Measurements from ENCODE around the gene TNS4. TPM values are rescaled to one million over a fixed set of nuclear protein-coding genes. Genes with fewer than 3 reads are reported as not detected.
A peak's percentile ranks its signal among the peaks of the same experiment; 100 is the strongest.

TNS4 gene
- total RNA-seq, 1 donor from 2014 or later = 13.1 TPM

DNA sequence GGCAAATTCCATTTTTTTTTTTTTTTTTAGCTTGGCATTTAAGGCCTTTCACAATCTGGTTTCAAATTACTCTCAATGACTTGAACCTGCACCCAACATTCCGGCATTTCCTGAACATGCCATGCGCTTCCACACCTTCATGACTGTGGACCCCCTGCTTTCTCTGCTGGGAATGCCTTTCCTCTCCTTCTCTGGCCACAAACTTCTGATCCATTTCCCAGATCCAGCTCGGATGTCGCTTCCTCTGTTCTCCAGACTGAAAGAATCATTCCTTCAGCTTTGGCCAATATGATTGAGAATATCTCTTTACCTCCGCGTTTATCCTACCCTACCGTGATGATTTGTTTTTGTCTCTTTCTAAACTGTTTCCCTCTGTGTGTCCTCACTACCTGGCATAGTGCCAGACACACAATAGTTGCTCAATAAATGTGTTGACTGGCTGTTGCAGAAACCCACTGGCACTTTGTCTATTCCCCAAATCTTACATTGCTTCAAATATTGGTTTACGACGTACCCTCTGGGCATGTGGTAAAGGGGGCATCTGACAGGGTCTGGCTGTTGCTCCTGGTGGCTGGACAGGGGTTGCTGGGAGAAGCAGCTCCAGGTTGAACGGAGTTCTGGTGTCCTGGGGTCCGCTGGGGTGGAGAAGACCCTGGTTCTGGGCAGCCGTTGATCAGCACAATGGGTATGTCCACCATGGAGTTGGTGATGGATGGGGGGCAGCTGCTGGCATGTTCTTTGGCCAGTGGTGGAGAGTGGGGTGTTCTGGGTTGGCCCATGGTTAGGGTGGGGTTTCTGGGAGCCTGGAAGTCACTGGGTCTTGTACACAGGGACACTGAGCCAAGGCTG, 14.7 kb downstream of the TNS4 start:
- no peaks in the 10 kb centered on the region for H3K36me3 Mint-ChIP-seq (ENCODE audit: low read depth)
- peaks cover 82% of the 10 kb centered on the region for H3K4me1 Mint-ChIP-seq
- peak overlapping the region; percentile 36 for H3K4me3 Mint-ChIP-seq
- H3K9me3 Mint-ChIP-seq = no peaks in the 10 kb centered on the region
- intact Hi-C loops (cut with micrococcal nuclease) = no loop called here
- no peaks in the 10 kb centered on the region for H3K27me3 Mint-ChIP-seq
- H3K27ac Mint-ChIP-seq = peak overlapping the region; percentile 85
- DNase-seq = no peak

DNA sequence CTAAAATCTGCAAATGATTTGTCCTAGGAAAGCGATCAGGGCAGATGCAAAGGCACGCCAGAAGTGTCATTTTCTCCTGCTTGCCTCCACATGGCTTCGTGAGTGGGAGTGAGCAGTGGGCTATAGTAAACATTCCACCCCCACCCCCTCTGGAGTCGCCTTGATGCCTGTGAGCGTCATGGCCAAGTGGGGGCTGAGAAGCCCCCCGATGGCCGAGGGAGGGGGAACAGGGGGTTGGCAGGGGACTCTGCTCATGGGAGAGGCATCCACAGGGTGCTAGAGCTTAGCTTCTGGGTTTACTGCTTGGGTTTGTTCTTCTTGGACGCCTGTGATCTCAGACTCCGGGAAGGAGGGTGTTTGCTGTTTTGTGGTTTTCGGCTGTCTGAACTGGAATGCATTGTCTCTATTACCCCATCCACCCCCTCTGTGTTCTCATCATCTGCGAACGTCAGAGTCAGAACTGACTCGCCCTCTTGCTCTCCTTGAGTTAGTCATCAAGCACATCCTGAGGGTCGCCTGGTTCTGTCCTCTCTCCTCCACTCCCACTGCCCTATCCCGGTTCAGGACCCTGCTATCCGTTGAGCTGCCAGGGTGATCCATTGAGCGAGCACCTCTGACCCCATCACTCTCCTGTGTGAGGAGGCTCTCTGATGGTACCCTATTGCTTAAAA, 15.4 kb downstream of the TNS4 start:
- Mint-ChIP-seq H3K36me3 (ENCODE audit: low read depth) (peaks cover 2% of the 10 kb centered on the region), H3K4me3 (peak overlapping the region; percentile 36), H3K4me1 (peaks cover 84% of the 10 kb centered on the region), H3K9me3 (no peaks in the 10 kb centered on the region), H3K27ac (peak overlapping the region; percentile 85), H3K27me3 (no peaks in the 10 kb centered on the region)
- intact Hi-C loops (cut with micrococcal nuclease) = no loop called here
- peak; percentile 79 for DNase-seq

DNA sequence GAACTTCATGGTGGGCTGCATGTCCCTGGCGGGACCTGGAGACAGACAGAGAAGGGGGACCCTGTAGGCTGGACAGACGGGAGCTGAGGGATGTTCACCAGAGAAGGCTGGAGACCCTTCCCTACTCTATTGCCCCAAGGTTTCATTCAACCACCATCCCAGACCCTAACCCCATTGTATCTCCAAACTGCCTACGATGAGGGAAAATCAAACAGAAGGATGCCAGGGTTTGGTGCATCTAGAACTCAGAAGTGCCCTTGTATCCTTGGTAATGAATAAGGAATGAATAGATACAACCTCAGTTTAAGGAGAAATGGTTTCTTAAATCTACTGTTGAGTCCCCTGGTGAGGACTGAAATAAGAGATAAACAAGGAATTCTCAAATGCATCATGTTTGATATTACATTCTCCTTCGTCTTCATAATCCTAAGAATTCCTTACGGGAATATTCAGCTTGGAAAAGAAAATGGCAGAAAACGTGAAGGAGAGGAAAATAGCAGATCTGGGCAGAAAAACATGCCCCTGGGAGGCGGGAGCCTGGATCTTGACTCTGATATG, 16.4 kb downstream of the TNS4 start:
- Mint-ChIP-seq H3K4me1 (peaks cover 84% of the 10 kb centered on the region), H3K4me3 (no peak overlapping the region), H3K36me3 (ENCODE audit: low read depth) (peaks cover 2% of the 10 kb centered on the region), H3K27me3 (no peaks in the 10 kb centered on the region), H3K9me3 (no peaks in the 10 kb centered on the region), H3K27ac (peak overlapping the region; percentile 85)
- DNase-seq = no peak
- intact Hi-C loops (cut with micrococcal nuclease) = no loop called here

DNA sequence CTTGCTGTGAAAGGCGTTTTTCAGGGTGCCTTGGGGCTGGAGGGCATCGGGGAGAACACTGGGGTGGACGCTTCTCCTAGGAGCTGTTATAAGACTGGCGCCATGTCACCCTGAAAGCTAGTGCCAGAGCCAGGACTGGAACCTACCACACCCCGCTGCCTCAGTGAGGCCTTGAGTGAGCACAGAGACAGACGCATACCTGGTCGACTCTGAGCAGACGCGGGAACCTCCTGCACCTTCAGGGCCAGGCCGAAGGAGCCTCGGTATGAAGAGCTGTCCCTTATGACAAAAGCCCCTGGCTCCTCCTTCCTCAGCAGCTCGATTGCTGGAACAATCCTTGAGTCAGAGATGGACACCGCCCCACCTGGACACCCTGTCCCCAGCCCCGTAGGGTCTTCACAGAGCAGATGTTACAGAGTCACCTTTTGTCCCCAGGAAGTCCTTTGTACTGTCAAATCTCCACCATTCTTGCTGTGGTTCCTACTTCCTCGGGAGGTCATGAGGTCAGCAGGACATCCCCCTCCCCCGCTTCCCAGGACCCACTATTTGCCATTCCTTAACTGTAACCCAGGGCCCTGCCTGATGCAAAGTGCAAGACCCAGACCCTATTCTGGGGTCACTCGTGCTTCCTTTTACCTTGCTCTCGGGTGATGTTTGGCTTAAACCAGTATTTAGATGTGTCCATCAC, 17.0 kb downstream of the TNS4 start:
- intact Hi-C loops (cut with micrococcal nuclease) = no loop called here
- peaks cover 3% of the 10 kb centered on the region for H3K36me3 Mint-ChIP-seq (ENCODE audit: low read depth)
- H3K27ac Mint-ChIP-seq = peak overlapping the region; percentile 72
- no peak overlapping the region for H3K4me3 Mint-ChIP-seq
- DNase-seq = no peak
- no peaks in the 10 kb centered on the region for H3K27me3 Mint-ChIP-seq
- peaks cover 85% of the 10 kb centered on the region for H3K4me1 Mint-ChIP-seq
- H3K9me3 Mint-ChIP-seq = no peaks in the 10 kb centered on the region

DNA sequence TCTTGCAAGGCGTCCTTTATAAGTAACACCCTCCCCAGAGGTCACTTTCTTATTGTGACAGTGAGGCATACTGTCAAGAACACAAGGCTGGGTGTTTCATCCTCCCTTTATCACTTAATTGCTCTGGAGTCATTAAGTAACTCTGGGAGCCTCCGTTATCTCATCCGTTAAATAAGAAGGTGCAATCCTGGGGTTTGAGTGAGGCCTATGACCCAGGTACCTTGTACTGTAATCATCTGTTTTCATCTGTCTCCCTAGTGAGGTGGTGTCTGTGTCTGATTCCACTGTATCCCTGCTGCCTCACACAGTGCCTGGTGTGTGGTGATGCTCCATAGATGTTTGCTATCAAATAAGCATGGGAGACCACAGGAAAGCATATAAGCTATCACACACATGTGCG, 17.7 kb downstream of the TNS4 start:
- peaks cover 7% of the 10 kb centered on the region for H3K36me3 Mint-ChIP-seq (ENCODE audit: low read depth)

DNA sequence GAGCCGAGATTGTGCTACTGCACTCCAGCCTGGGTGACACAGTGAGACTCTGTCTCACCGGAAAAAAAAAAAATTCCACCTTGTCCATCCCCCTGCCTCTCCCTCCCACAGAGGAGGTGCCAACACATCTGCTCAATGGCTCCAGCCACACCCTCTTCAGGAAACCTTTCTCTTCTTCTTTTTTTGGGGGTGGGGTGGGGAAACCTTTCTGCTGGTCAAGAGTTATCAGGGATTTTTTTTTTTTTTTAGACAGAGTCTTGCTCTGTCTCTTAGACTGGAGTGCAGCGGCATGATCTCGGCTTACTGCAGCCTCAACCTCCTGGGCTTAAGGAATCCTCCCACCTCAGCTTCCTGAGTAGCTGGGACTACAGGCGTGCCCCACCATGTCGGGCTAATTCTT, 18.7 kb downstream of the TNS4 start:
- peaks cover 77% of the 10 kb centered on the region for H3K4me1 Mint-ChIP-seq
- peak overlapping the region; percentile 30 for H3K4me3 Mint-ChIP-seq
- H3K27me3 Mint-ChIP-seq = no peaks in the 10 kb centered on the region
- no peaks in the 10 kb centered on the region for H3K9me3 Mint-ChIP-seq
- peak overlapping the region; percentile 95 for H3K27ac Mint-ChIP-seq
- intact Hi-C loops (cut with micrococcal nuclease) = no loop called here
- H3K36me3 Mint-ChIP-seq (ENCODE audit: low read depth) = peaks cover 8% of the 10 kb centered on the region
- no peak for DNase-seq

More for the DNA sequence above, 17.7 kb downstream of the TNS4 start:
- no peak overlapping the region for H3K4me3 Mint-ChIP-seq
- H3K9me3 Mint-ChIP-seq = no peaks in the 10 kb centered on the region
- peaks cover 83% of the 10 kb centered on the region for H3K4me1 Mint-ChIP-seq
- no peak for DNase-seq
- no peaks in the 10 kb centered on the region for H3K27me3 Mint-ChIP-seq
- intact Hi-C loops (cut with micrococcal nuclease) = no loop called here
- H3K27ac Mint-ChIP-seq = peak overlapping the region; percentile 30

DNA sequence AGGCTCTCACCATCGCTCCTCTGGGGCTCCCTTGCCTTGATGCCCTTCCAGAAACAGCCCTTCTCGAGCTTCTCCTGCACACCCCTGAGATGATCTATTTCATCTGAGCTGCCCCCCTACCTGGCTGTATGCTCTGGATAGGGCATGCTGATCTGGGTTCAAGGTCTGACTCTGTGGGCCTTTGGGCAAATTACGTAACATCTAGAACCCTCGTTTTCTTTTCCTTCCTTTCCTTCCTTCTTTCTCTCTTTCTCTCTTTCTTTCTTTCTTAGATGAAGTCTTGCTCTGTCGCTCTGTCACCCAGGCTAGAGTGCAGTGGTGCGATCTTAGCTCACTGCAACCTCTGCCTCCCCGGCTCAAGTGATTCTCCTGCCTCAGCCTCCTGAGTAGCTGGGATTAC, 20.3 kb downstream of the TNS4 start:
- peak overlapping the region; percentile 95 for H3K27ac Mint-ChIP-seq
- no peaks in the 10 kb centered on the region for H3K9me3 Mint-ChIP-seq
- no peak for DNase-seq
- H3K27me3 Mint-ChIP-seq = no peaks in the 10 kb centered on the region
- H3K4me1 Mint-ChIP-seq = peaks cover 75% of the 10 kb centered on the region
- peaks cover 17% of the 10 kb centered on the region for H3K36me3 Mint-ChIP-seq (ENCODE audit: low read depth)
- H3K4me3 Mint-ChIP-seq = peak overlapping the region; percentile 79
- intact Hi-C loops (cut with micrococcal nuclease) = loop anchor here (2.0 kb wide), 1 partner anchor 36 kb away; no protein-coding TSS in a partner anchor

DNA sequence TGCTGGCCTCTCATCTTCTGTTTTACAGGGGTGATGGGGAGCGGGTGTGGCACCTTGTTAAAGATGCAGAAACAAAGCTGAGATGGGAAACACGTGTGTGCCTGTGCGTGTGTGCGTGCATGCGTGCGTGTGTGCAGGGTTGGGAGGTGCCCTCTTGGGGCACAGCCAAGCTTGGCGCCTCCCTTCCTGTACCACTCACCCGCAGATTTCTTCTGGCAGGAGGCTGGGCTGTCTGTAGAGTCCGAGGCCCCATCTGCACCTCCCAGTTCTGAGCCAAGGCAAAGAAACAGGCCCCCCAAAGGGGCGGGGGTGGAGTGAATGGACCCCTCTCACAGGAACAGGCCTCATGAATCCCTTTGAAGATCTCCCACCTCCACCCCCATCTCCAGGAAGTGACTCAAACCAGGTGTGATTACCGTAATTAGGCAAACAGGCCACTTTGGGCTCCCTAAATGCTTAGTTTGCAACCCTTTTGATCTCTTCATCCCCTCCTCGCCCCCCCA, 20.9 kb downstream of the TNS4 start:
- no peaks in the 10 kb centered on the region for H3K9me3 Mint-ChIP-seq
- H3K27me3 Mint-ChIP-seq = no peaks in the 10 kb centered on the region
- peak; percentile 93 for DNase-seq
- H3K36me3 Mint-ChIP-seq (ENCODE audit: low read depth) = peaks cover 17% of the 10 kb centered on the region
- peak overlapping the region; percentile 79 for H3K4me3 Mint-ChIP-seq
- peaks cover 75% of the 10 kb centered on the region for H3K4me1 Mint-ChIP-seq
- intact Hi-C loops (cut with micrococcal nuclease) = loop anchor here (1.0 to 2.0 kb wide), 5 partner anchors 36 to 80 kb away; no protein-coding TSS in a partner anchor
- H3K27ac Mint-ChIP-seq = peak overlapping the region; percentile 95

DNA sequence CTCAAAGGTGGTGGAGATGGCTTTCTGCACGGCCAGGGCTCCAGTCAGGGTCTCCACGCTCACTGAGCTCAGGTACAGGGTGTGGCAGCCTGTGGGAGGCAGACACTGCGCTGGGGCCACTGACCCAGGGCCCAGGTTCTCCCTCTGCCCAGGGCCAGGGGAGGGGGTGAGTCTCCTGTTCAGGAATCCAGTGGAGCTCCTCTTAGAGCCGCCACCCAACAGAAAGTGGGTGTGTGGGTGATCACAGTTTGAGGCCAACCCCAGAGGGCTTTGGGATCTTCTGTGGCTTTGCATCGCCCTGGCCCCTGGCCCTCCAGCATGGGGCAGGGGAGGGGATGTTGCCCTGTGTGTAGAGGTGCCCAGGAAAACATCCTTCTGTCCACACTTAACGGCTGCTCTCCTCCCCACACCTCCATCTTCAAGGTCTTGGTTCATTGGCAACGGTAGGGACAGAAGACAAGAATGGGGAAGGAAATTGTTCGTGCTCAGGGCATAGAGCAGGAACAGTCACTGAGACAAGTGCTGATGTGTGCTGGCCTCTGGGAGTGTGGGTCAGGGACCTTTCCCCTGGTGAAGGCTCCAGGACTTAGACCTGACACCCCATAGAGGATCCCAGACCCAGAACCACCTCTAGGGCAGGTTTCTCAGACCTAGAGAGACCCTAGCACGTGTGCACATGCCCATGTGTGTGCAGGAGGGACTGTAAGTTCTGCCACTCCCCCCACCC, 21.5 kb downstream of the TNS4 start:
- Mint-ChIP-seq H3K36me3 (ENCODE audit: low read depth) (peaks cover 17% of the 10 kb centered on the region), H3K4me1 (peaks cover 69% of the 10 kb centered on the region), H3K9me3 (no peaks in the 10 kb centered on the region), H3K27me3 (no peaks in the 10 kb centered on the region), H3K27ac (peak overlapping the region; percentile 95), H3K4me3 (peak overlapping the region; percentile 79)
- intact Hi-C loops (cut with micrococcal nuclease) = loop anchor here (1.0 to 2.0 kb wide), 5 partner anchors 35 to 80 kb away; no protein-coding TSS in a partner anchor
- DNase-seq = peak; percentile 64

DNA sequence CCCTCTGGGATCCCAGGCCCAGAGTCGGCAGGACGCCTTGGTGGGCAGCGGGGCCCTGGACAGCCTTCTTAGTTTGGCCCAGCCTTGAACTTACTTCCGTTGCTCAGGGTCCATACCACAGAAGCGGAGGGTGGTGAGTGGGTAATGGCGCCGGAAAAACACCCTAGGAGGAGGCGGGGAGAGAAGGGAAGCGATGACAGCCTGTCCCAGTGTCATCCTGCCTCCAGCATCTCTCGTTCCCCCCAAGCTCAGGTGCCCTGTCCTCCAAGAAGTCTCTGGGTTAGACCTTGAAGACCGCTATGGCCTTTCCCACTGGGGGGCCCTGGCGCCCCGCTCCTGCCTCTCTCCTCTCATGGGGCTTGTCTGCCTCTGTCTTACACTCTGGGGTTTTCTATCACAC, 22.9 kb downstream of the TNS4 start:
- intact Hi-C loops (cut with micrococcal nuclease) = no loop called here
- Mint-ChIP-seq H3K4me3 (peak overlapping the region; percentile 35), H3K27ac (peak overlapping the region; percentile 95), H3K9me3 (no peaks in the 10 kb centered on the region), H3K36me3 (ENCODE audit: low read depth) (peaks cover 17% of the 10 kb centered on the region), H3K27me3 (no peaks in the 10 kb centered on the region), H3K4me1 (peaks cover 58% of the 10 kb centered on the region)
- DNase-seq = no peak

DNA sequence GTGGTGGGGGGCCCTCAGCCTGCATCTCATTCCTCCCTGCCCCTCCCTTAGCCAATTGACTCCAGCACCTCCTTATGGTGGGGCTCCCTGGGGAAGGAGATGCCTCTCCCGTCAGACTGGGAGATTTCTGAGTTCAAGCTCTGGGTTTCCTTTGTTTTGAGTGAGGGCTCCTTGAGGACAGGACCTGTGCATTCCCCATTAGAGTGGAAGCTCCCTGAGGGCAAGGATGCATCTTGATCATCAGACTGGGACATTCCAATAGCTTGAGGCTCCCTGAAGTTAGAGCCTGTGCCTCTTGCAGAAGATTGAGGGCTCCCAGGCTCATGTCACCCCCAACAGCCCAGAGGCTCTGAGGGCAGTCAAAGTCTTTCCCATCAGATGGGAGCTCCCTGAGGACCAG, 23.6 kb downstream of the TNS4 start:
- Mint-ChIP-seq H3K9me3 (no peaks in the 10 kb centered on the region), H3K4me1 (peaks cover 60% of the 10 kb centered on the region), H3K27me3 (no peaks in the 10 kb centered on the region), H3K4me3 (no peak overlapping the region), H3K27ac (peak overlapping the region; percentile 62), H3K36me3 (ENCODE audit: low read depth) (peaks cover 17% of the 10 kb centered on the region)
- intact Hi-C loops (cut with micrococcal nuclease) = no loop called here
- no peak for DNase-seq

DNA sequence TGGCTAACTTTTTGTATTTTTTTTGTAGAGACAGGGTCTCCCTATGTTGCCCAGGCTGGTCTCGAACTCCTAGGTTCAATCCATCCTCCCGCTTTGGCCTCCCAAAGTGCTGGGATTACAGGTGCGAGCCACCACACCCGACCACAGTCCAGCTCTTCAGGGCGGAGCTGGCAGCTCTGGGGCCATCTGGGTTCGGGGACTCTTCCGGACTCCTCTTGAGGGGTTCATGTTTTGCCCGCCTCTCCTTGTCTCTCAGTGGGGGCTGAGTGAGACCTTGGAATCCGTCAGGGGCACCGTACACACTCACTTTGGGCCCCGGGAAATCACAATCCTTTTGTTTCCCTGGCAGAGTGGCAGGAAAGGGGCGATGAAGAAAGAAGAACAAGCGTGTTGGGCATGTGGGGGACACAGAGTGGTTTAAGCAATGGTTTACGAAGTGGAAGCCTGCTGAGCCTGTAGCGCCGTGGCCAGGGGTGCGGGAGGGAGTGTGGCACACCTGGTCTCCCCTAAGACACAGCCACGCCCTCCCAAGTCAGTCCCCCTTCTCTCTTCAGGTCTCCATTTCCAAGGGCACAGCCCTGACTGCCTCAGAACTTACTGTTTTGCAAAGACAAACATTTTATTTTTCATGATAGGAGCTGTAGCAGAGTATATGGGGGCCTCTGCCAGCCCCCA, 26.1 kb downstream of the TNS4 start:
- intact Hi-C loops (cut with micrococcal nuclease) = no loop called here
- no peak overlapping the region for H3K4me3 Mint-ChIP-seq
- peaks cover 16% of the 10 kb centered on the region for H3K36me3 Mint-ChIP-seq (ENCODE audit: low read depth)
- H3K27me3 Mint-ChIP-seq = no peaks in the 10 kb centered on the region
- no peak for DNase-seq
- no peak overlapping the region for H3K27ac Mint-ChIP-seq
- no peaks in the 10 kb centered on the region for H3K9me3 Mint-ChIP-seq
- peaks cover 40% of the 10 kb centered on the region for H3K4me1 Mint-ChIP-seq

Data from activated CD4-positive, alpha-beta T cell treated with anti-CD3 and anti-CD28 coated beads, Interleukin-2, amount 10 ng/mL, durations not matched to agents 24 days and 14 days (primary cell).